ENCODE data around the gene NCSTN. TPM values are rescaled to one million over a fixed set of nuclear protein-coding genes. Genes with fewer than 3 reads are reported as not detected.

The NCSTN gene
- polyA plus RNA-seq, 1 donor (not counting 4 experiments of a cell fraction or from before 2014, with no cell fraction given): 111 TPM

DNA sequence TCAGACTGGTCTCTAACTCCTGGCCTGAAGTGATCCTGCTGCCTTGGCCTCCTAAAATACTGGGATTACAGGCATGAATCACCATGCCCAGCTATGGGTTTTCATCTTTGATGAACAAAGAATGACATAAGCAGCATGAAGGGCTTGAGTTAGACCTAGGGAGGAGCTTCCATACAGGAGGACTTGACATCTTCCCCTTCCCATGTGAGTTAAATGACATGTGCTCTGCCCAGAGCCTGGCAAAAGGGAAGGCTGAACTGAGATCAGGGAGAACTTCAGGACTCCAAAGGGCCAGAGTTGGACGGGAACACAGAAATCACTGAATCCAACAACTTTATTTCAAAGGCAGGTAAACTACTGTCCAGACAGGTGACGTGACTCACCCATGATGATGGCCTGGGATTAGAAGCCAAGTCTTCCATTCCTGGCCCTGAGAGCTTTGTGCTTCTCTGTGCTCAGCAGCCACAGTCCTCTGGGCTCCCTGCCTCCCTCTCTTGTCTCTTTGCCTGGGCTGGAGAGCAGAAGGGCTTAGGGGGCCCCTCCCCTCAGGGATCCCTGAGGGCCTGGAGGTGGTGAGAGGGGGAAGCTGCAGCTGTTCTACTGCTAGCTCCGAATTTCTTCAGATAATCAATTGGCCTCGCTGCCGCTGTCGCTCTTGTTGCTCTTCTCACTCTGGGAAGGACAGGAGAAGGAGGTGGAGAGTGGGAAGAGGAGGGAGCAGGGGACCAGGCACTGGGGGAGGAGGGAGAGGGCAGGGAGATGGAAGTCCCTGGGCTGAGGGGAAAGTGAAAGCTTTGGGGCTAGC lies 31.3 kb downstream of the NCSTN start:
- Histone ChIP-seq H3K4me1 (ENCODE audit: control insufficient read depth, extremely low read depth, insufficient read depth, low read length) (peaks cover 20% of the 10 kb centered on the region), H3K4me2 (ENCODE audit: control insufficient read depth, extremely low read depth, insufficient read depth, low read depth, low read length) (no peak overlapping the region), H3K27me3 (ENCODE audit: control insufficient read depth, extremely low read depth, insufficient read depth, low read length) (no peaks in the 10 kb centered on the region), H2AFZ (ENCODE audit: control insufficient read depth, low read length) (no peak overlapping the region), H3K9me3 (ENCODE audit: control insufficient read depth, low read depth, low read length) (no peaks in the 10 kb centered on the region), H3K9me1 (ENCODE audit: control insufficient read depth, extremely low read depth, insufficient read depth, low read length) (no peaks in the 10 kb centered on the region), H3K9ac (ENCODE audit: control insufficient read depth, extremely low read depth, insufficient read depth, low read length) (no peak overlapping the region), H4K20me1 (ENCODE audit: control insufficient read depth, extremely low read depth, insufficient read depth, low read length) (no peaks in the 10 kb centered on the region), H3K4me3 (ENCODE audit: control insufficient read depth in 2 of 3, extremely low read depth in 1 of 3, insufficient read depth in 2 of 3, low read depth in 1 of 3, low read length in 3 of 3) (no peak overlapping the region), H3K27ac (ENCODE audit: control insufficient read depth, insufficient read depth, low read length) (no peak overlapping the region), H3K36me3 (ENCODE audit: control insufficient read depth in 2 of 2, extremely low read depth in 1 of 2, insufficient read depth in 2 of 2, low read length in 2 of 2) (no peaks in the 10 kb centered on the region), H3K79me2 (ENCODE audit: control insufficient read depth, insufficient read depth, low read length) (no peaks in the 10 kb centered on the region)
- FAIRE-seq (no peak), DNase-seq (ENCODE audit: low read depth, low spot score) (no peak)
- dilution Hi-C loops (cut with MboI; ENCODE audit: extremely low pct_ligation_motif_present, low sequenced_read_pairs): no loop called here
- TF ChIP-seq CTCF (optimal IDR thresholded peaks at IDR 0.05 in 1 of 3, IDR thresholded peaks at IDR 0.05 in 1 of 3, conservative IDR thresholded peaks at IDR 0.05 in 1 of 3; ENCODE audit: extremely low read depth in 1 of 3, insufficient read depth in 2 of 3, low read length in 3 of 3) (no peak), EZH2 (IDR thresholded peaks at IDR 0.05; ENCODE audit: low read length) (no peak)

DNA sequence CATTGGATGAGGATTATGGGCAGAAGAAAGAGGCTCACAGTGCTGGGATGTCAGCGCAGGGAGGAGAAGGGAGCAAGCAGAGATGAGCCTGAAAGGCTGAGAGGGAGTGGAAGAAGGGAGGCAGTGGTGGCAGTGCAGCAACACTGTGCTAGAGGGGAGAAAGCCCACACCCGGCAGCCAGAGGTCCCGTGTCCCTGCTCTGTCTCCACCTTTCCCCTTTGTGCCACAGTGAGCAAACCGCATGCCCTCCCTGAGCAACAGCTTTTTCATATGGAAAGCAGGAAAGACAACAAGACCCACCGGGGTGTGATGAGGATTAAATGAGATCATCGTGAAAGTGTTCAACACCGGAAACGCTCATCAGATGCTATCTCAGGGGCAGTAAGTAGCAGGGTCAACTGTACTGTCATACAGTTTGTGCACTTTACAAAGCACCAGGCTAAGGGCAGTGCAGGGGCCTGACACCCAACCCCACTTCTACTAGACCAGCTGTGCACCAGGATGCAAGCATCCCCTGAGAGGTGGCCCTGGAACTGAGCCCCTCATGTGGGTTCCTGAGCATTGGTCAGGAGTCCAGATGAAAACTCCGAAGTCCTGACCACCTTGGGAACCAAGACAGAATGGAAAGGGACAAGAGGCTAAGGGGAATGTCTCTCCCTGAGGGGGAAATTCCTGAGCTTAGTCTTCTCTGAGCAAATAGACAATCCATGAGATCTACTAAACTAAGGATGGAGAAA lies 32.8 kb downstream of the NCSTN start:
- H3K9me3 ChIP-seq (ENCODE audit: control insufficient read depth, low read depth, low read length): no peaks in the 10 kb centered on the region
- no peak overlapping the region for H3K4me2 ChIP-seq (ENCODE audit: control insufficient read depth, extremely low read depth, insufficient read depth, low read depth, low read length)
- no peak overlapping the region for H3K27ac ChIP-seq (ENCODE audit: control insufficient read depth, insufficient read depth, low read length)
- H3K36me3 ChIP-seq (ENCODE audit: control insufficient read depth in 2 of 2, extremely low read depth in 1 of 2, insufficient read depth in 2 of 2, low read length in 2 of 2): no peaks in the 10 kb centered on the region
- H4K20me1 ChIP-seq (ENCODE audit: control insufficient read depth, extremely low read depth, insufficient read depth, low read length): no peaks in the 10 kb centered on the region
- dilution Hi-C loops (cut with MboI; ENCODE audit: extremely low pct_ligation_motif_present, low sequenced_read_pairs): no loop called here
- H3K9ac ChIP-seq (ENCODE audit: control insufficient read depth, extremely low read depth, insufficient read depth, low read length): no peak overlapping the region
- peaks cover 20% of the 10 kb centered on the region for H3K4me1 ChIP-seq (ENCODE audit: control insufficient read depth, extremely low read depth, insufficient read depth, low read length)
- no peak overlapping the region for H3K4me3 ChIP-seq (ENCODE audit: control insufficient read depth in 2 of 3, extremely low read depth in 1 of 3, insufficient read depth in 2 of 3, low read depth in 1 of 3, low read length in 3 of 3)
- no peak overlapping the region for H2AFZ ChIP-seq (ENCODE audit: control insufficient read depth, low read length)
- DNase-seq (ENCODE audit: low read depth, low spot score) (no peak), FAIRE-seq (peak; percentile 23)
- no peaks in the 10 kb centered on the region for H3K27me3 ChIP-seq (ENCODE audit: control insufficient read depth, extremely low read depth, insufficient read depth, low read length)
- TF ChIP-seq EZH2 (IDR thresholded peaks at IDR 0.05; ENCODE audit: low read length): no peak
- no peak for TF ChIP-seq CTCF (optimal IDR thresholded peaks at IDR 0.05 in 1 of 3, IDR thresholded peaks at IDR 0.05 in 1 of 3, conservative IDR thresholded peaks at IDR 0.05 in 1 of 3; ENCODE audit: extremely low read depth in 1 of 3, insufficient read depth in 2 of 3, low read length in 3 of 3)
- H3K79me2 ChIP-seq (ENCODE audit: control insufficient read depth, insufficient read depth, low read length): no peaks in the 10 kb centered on the region
- no peaks in the 10 kb centered on the region for H3K9me1 ChIP-seq (ENCODE audit: control insufficient read depth, extremely low read depth, insufficient read depth, low read length)
